ENCODE results near the gene PYROXD2.

The PYROXD2 gene

DNA sequence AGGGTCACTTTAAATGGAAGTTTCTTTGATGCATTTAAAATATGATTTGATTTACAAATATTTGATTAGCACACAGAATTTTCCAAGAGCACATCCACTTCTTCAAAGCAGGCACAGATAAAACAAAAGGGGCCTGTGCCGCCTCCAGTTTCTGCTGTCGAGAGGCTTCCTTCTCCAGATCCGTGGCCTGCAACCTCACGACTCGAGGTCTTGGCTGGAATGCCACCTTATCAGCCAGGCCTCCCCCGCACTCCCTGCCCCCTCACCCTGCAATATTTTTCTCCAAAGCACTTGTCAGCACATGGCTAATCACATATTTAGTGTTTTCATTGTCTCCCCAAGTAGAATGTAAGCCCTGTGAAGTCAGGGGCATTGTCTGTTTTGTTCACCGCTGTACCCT is 12.5 kb downstream of the PYROXD2 start:
- H3K4me3 ChIP-seq (replicated peaks; ENCODE audit: low read depth, low read length), result no peak overlapping the region
- peak; percentile 19 for DNase-seq (ENCODE audit: low read depth)
- TF ChIP-seq CTCF (IDR thresholded peaks at IDR 0.05; ENCODE audit: low read length, missing control alignments), result no peak

- no peak for TF ChIP-seq CTCF (IDR thresholded peaks at IDR 0.05; ENCODE audit: low read length, missing control alignments)
- DNase-seq (ENCODE audit: low read depth), result peak; percentile 36
- H3K4me3 ChIP-seq (replicated peaks; ENCODE audit: low read depth, low read length), result no peak overlapping the region
Measured at GRCh38 chr10:98400482-98400881, 14.5 kb downstream of the PYROXD2 start.

DNA sequence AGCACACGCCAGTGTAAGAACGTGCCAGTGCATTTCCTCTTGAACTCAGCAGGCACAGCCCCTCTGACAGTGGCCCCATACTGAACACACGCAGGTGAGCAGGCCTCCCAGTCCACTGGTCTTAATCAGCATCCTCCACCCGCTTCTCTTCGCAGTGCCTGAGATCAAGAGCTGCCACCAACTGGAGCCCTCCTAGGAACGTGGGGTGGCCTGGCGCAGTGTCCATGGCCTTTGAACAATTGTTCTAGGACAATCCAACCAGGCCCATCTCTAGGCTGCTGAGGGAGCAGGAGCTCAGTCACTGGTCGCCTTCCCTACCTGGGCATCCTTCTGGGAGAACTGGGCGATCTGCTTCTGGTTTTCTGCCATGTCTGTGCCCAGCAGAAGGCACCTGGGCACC is 15.2 kb downstream of the PYROXD2 start:
- no peak for DNase-seq (ENCODE audit: low read depth)
- no peak for TF ChIP-seq CTCF (IDR thresholded peaks at IDR 0.05; ENCODE audit: low read length, missing control alignments)

GRCh38 chr10:98397089-98397600 is 17.8 kb downstream of the PYROXD2 start:
- TF ChIP-seq CTCF (IDR thresholded peaks at IDR 0.05; ENCODE audit: low read length, missing control alignments), result no peak
- no peak for DNase-seq (ENCODE audit: low read depth)
- H3K4me3 ChIP-seq (replicated peaks; ENCODE audit: low read depth, low read length), result no peak overlapping the region

More for the DNA sequence above, 15.2 kb downstream of the PYROXD2 start:
- H3K4me3 ChIP-seq (replicated peaks; ENCODE audit: low read depth, low read length), result no peak overlapping the region

GRCh38 chr10:98396096-98397063 is 18.6 kb downstream of the PYROXD2 start:
- no peak for DNase-seq (ENCODE audit: low read depth)
- TF ChIP-seq CTCF (IDR thresholded peaks at IDR 0.05; ENCODE audit: low read length, missing control alignments), result no peak
- H3K4me3 ChIP-seq (replicated peaks; ENCODE audit: low read depth, low read length), result no peak overlapping the region

GRCh38 chr10:98394851-98395440 is 20.0 kb downstream of the PYROXD2 start:
- H3K4me3 ChIP-seq (replicated peaks; ENCODE audit: low read depth, low read length), result no peak overlapping the region
- DNase-seq (ENCODE audit: low read depth), result no peak
- TF ChIP-seq CTCF (IDR thresholded peaks at IDR 0.05; ENCODE audit: low read length, missing control alignments), result no peak

Measured in fibroblast of pulmonary artery (primary cell).